Keratinocyte (primary cell): ENCODE measurements around the gene RHOBTB1. TPM values are rescaled to one million over a fixed set of nuclear protein-coding genes. Genes with fewer than 3 reads are reported as not detected.

Experiments
- DNase-seq: peaks from one replicate; pipeline ENCODE4 v3.0.0-alpha.2; 2011; ENCODE audit warnings: low read depth, missing footprints, low spot score
- FAIRE-seq: peaks from 2 replicates; lab custom pipeline; 2011; peaks lifted over from hg19 to GRCh38; lab: Jason Lieb, UNC
- H2AFZ ChIP-seq: 2 replicates; pipeline ENCODE4 v1.6.0; 2012; ENCODE audit warnings: low read length, control low read depth, inconsistent platforms; ENCODE audit not compliant: control insufficient read depth
- H3K27ac ChIP-seq: 2 replicates; pipeline ENCODE4 v1.5.1; 2011; ENCODE audit warnings: low read length; ENCODE audit not compliant: control insufficient read depth, insufficient read depth
- H3K27me3 ChIP-seq: 3 replicates; pipeline ENCODE4 v1.6.0; 2011; ENCODE audit warnings: low read length; ENCODE audit not compliant: control insufficient read depth, insufficient read depth; ENCODE audit errors: extremely low read depth
- H3K36me3 ChIP-seq, 2 experiments: 2 replicates in 1 of 2; 3 replicates in 1 of 2; pipeline ENCODE4 v1.5.1; 2011; ENCODE audit warnings: low read length in 2 of 2, mild to moderate bottlenecking in 1 of 2; ENCODE audit not compliant: control insufficient read depth in 2 of 2, insufficient read depth in 2 of 2; ENCODE audit errors: extremely low read depth in 1 of 2
- H3K4me1 ChIP-seq: 3 replicates; pipeline ENCODE4 v1.5.1; 2011; ENCODE audit warnings: low read length; ENCODE audit not compliant: control insufficient read depth, insufficient read depth; ENCODE audit errors: extremely low read depth
- H3K4me2 ChIP-seq: 3 replicates; pipeline ENCODE4 v1.6.0; 2011; ENCODE audit warnings: low read depth, low read length; ENCODE audit not compliant: control insufficient read depth, insufficient read depth; ENCODE audit errors: extremely low read depth
- H3K4me3 ChIP-seq, 3 experiments: fragments of 200-600 bp in 1 of 3; sonication (generic) in 1 of 3; 2 replicates in 2 of 3; 3 replicates in 1 of 3; pipeline ENCODE4 v1.5.1; 2011 to 2016; ENCODE audit warnings: low read length in 3 of 3, mild to moderate bottlenecking in 3 of 3, control low read depth in 2 of 3, inconsistent platforms in 1 of 3, low read depth in 1 of 3, mixed read lengths in 1 of 3, mixed run types in 1 of 3, moderate library complexity in 1 of 3; ENCODE audit not compliant: control insufficient read depth in 2 of 3, insufficient read depth in 2 of 3; ENCODE audit errors: extremely low read depth in 1 of 3
- H3K79me2 ChIP-seq: 2 replicates; pipeline ENCODE4 v1.6.0; 2012; ENCODE audit warnings: low read length; ENCODE audit not compliant: control insufficient read depth, insufficient read depth
- H3K9ac ChIP-seq: 3 replicates; pipeline ENCODE4 v1.6.0; 2011; ENCODE audit warnings: low read length; ENCODE audit not compliant: control insufficient read depth, insufficient read depth; ENCODE audit errors: extremely low read depth
- H3K9me1 ChIP-seq: 3 replicates; pipeline ENCODE4 v1.6.0; 2011; ENCODE audit warnings: low read length; ENCODE audit not compliant: control insufficient read depth, insufficient read depth; ENCODE audit errors: extremely low read depth
- H3K9me3 ChIP-seq: 2 replicates; pipeline ENCODE4 v1.5.1; 2012; ENCODE audit warnings: low read depth, low read length; ENCODE audit not compliant: control insufficient read depth
- H4K20me1 ChIP-seq: 3 replicates; pipeline ENCODE4 v1.6.0; 2011; ENCODE audit warnings: low read length; ENCODE audit not compliant: control insufficient read depth, insufficient read depth; ENCODE audit errors: extremely low read depth
- EZH2 ChIP-seq: IDR thresholded peaks from one replicate; pipeline ENCODE4 v1.6.1; 2012; ENCODE audit warnings: inconsistent platforms, mild to moderate bottlenecking, low read length, moderate library complexity
- dilution Hi-C: fragments of 300-500 bp; cut with MboI; formaldehyde crosslinking; loops from one replicate; pipeline ENCODE4 v1.7.0; 2020; ENCODE audit warnings: low sequenced_read_pairs; ENCODE audit not compliant: extremely low pct_ligation_motif_present
- polyA plus RNA-seq, 5 experiments: library from polyadenylated mRNA; depleted of rRNA in 3 of 5; stranded (reverse) in 3 of 5; stranded (forward) in 1 of 5; unstranded in 1 of 5; fragments of >200 nt; gene quantifications; 1 replicate in 1 of 5; 2 replicates in 3 of 5; 3 replicates in 1 of 5; pipeline versions ENCODE4 v1.2.1 to v1.2.3, GENCODE V29; 2011 to 2012; ENCODE audit warnings: missing spikeins in 2 of 5, low read depth in 1 of 5, low replicate concordance in 1 of 5
- TF ChIP-seq, protein P1 (sequence below), 3 experiments: IDR thresholded peaks in 1 of 3; conservative IDR thresholded peaks in 1 of 3; optimal IDR thresholded peaks in 1 of 3; 2 replicates in 2 of 3; 3 replicates in 1 of 3; pipeline versions ENCODE3 to v1.5.1; 2011; ENCODE audit warnings: low read length in 3 of 3, mild to moderate bottlenecking in 3 of 3, moderate library complexity in 2 of 3, control low read depth in 1 of 3, inconsistent platforms in 1 of 3; ENCODE audit not compliant: insufficient read depth in 2 of 3; ENCODE audit errors: extremely low read depth in 1 of 3

The RHOBTB1 gene
- polyA plus RNA-seq, 1 donor (not counting 4 experiments of a cell fraction or from before 2014, with no cell fraction given) = 4.6 TPM

DNA sequence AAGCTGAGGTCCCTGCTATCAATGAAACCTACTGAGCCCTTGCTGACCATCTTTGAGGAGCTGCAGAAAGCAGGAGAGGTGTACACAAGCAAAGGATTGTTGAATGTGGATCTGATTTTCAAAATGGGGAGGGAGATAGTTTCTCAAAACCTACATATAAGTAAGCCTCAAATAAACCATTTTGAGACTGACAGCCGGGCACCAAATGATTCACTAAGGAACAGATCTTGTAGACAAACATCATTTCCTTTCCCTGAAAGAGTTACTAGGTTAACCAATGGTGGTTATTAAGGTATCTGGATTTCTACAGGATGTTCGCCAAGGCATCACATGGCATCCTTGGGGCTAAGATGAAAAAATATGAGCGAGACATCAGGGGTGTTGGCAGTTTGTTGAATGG, 24.5 kb upstream of the RHOBTB1 start:
- Histone ChIP-seq H3K4me2 (no peak overlapping the region), H3K4me3 (no peak overlapping the region), H3K36me3 (no peaks in the 10 kb centered on the region), H3K9me1 (no peaks in the 10 kb centered on the region), H3K27ac (no peak overlapping the region), H3K4me1 (peaks cover 18% of the 10 kb centered on the region), H4K20me1 (no peaks in the 10 kb centered on the region), H3K9me3 (no peaks in the 10 kb centered on the region), H3K9ac (no peak overlapping the region), H3K79me2 (no peaks in the 10 kb centered on the region), H2AFZ (no peak overlapping the region), H3K27me3 (no peaks in the 10 kb centered on the region)
- no peak for FAIRE-seq
- DNase-seq = no peak
- dilution Hi-C loops = no loop called here
- TF ChIP-seq, protein P1, sequence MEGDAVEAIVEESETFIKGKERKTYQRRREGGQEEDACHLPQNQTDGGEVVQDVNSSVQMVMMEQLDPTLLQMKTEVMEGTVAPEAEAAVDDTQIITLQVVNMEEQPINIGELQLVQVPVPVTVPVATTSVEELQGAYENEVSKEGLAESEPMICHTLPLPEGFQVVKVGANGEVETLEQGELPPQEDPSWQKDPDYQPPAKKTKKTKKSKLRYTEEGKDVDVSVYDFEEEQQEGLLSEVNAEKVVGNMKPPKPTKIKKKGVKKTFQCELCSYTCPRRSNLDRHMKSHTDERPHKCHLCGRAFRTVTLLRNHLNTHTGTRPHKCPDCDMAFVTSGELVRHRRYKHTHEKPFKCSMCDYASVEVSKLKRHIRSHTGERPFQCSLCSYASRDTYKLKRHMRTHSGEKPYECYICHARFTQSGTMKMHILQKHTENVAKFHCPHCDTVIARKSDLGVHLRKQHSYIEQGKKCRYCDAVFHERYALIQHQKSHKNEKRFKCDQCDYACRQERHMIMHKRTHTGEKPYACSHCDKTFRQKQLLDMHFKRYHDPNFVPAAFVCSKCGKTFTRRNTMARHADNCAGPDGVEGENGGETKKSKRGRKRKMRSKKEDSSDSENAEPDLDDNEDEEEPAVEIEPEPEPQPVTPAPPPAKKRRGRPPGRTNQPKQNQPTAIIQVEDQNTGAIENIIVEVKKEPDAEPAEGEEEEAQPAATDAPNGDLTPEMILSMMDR (optimal IDR thresholded peaks at IDR 0.05 in 1 of 3, IDR thresholded peaks at IDR 0.05 in 1 of 3, conservative IDR thresholded peaks at IDR 0.05 in 1 of 3; ENCODE audit: extremely low read depth in 1 of 3, insufficient read depth in 2 of 3, low read length in 3 of 3) = no peak
- TF ChIP-seq EZH2 = no peak

DNA sequence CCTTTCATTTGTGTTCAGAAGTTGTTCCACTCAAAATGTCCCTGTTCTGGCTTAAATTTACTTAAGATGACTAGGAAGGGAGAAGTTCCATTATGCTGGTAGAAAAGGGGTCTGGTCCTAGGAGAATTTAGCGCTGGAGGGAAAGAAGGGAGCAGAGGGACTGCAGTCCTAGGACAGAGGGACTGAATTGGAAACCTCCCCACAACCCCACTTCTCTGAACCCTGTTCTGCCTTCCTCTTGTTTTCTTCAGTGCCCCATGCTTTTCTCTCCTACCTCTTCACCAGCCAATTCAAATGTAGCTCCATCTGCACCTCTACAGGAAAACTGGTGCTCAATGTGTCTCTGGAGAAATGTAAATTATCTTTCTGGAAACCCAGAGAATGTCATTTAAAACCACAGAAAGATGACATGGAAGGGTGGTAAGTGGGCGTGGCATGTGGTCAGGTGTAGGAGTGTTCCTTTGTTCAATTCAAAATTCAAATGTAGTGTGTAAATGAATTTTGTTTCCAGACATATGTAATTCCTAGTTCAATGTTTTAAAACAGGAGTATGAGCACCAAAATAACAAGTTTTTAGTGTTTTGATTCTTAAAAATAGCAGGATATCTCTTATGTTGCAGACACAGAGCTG, 24.0 kb upstream of the RHOBTB1 start:
- dilution Hi-C loops = no loop called here
- Histone ChIP-seq H2AFZ (no peak overlapping the region), H3K79me2 (no peaks in the 10 kb centered on the region), H3K9ac (no peak overlapping the region), H3K27me3 (no peaks in the 10 kb centered on the region), H3K4me1 (peaks cover 23% of the 10 kb centered on the region), H3K4me3 (no peak overlapping the region), H3K27ac (no peak overlapping the region), H3K4me2 (no peak overlapping the region), H3K36me3 (no peaks in the 10 kb centered on the region), H4K20me1 (no peaks in the 10 kb centered on the region), H3K9me1 (no peaks in the 10 kb centered on the region), H3K9me3 (no peaks in the 10 kb centered on the region)
- peak; percentile 20 for FAIRE-seq
- no peak for TF ChIP-seq EZH2
- TF ChIP-seq, protein P1 (optimal IDR thresholded peaks at IDR 0.05 in 1 of 3, IDR thresholded peaks at IDR 0.05 in 1 of 3, conservative IDR thresholded peaks at IDR 0.05 in 1 of 3; ENCODE audit: extremely low read depth in 1 of 3, insufficient read depth in 2 of 3, low read length in 3 of 3) = no peak
- DNase-seq = no peak
